Glutamatergic neuron (in vitro differentiated cells): Measurements from ENCODE around the gene LYRM7. TPM values are rescaled to one million over a fixed set of nuclear protein-coding genes. Genes with fewer than 3 reads are reported as not detected.
"Not testable (repeated sequence)": the region's sequence is repeated elsewhere in the genome, so short reads cannot be mapped to it uniquely, and the experiment has no call there.

Experiments
- DNase-seq: peaks from one replicate; pipeline ENCODE4 v3.0.0; 2022
- H3K27ac Mint-ChIP-seq: one replicate; pipeline ENCODE4 v1.8.0; 2020; ENCODE audit warnings: mild to moderate bottlenecking, mixed read lengths, inconsistent platforms; ENCODE audit not compliant: unreplicated experiment
- H3K27me3 Mint-ChIP-seq: one replicate; pipeline ENCODE4 v1.8.0; 2020; ENCODE audit warnings: mild to moderate bottlenecking, moderate library complexity, mixed read lengths, inconsistent platforms; ENCODE audit not compliant: unreplicated experiment
- H3K36me3 Mint-ChIP-seq: one replicate; pipeline ENCODE4 v1.8.0; 2020; ENCODE audit warnings: mild to moderate bottlenecking, mixed read lengths, inconsistent platforms; ENCODE audit not compliant: unreplicated experiment
- H3K4me1 Mint-ChIP-seq: one replicate; pipeline ENCODE4 v1.8.0; 2020; ENCODE audit warnings: mild to moderate bottlenecking, low read depth, mixed read lengths, inconsistent platforms; ENCODE audit not compliant: unreplicated experiment
- H3K4me3 Mint-ChIP-seq: one replicate; pipeline ENCODE4 v1.8.0; 2020; ENCODE audit warnings: mild to moderate bottlenecking, mixed read lengths, inconsistent platforms; ENCODE audit not compliant: unreplicated experiment
- H3K9me3 Mint-ChIP-seq: one replicate; pipeline ENCODE4 v1.8.0; 2020; ENCODE audit warnings: mild to moderate bottlenecking, moderate library complexity, mixed read lengths, inconsistent platforms; ENCODE audit not compliant: unreplicated experiment
- total RNA-seq: library from RNA; stranded (reverse); fragmentation: NEBNext Ultra II Directional; extraction: Animal tissue kit (Norgen Biotek cat#: 25700); gene quantifications from one replicate; pipeline ENCODE4 v1.2.1, GENCODE V29; 2021; ENCODE audit not compliant: unreplicated experiment
- TF ChIP-seq, protein P1 (sequence below): fragments of 200-600 bp; sonication (generic); IDR thresholded peaks from one replicate; pipeline ENCODE4 v1.5.0; 2021; ENCODE audit not compliant: partially characterized antibody, unreplicated experiment

Gene LYRM7
- total RNA-seq, 1 donor from 2014 or later = 6.4 TPM

- TF ChIP-seq, protein P1, sequence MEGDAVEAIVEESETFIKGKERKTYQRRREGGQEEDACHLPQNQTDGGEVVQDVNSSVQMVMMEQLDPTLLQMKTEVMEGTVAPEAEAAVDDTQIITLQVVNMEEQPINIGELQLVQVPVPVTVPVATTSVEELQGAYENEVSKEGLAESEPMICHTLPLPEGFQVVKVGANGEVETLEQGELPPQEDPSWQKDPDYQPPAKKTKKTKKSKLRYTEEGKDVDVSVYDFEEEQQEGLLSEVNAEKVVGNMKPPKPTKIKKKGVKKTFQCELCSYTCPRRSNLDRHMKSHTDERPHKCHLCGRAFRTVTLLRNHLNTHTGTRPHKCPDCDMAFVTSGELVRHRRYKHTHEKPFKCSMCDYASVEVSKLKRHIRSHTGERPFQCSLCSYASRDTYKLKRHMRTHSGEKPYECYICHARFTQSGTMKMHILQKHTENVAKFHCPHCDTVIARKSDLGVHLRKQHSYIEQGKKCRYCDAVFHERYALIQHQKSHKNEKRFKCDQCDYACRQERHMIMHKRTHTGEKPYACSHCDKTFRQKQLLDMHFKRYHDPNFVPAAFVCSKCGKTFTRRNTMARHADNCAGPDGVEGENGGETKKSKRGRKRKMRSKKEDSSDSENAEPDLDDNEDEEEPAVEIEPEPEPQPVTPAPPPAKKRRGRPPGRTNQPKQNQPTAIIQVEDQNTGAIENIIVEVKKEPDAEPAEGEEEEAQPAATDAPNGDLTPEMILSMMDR = no peak
- no peak for DNase-seq
- Mint-ChIP-seq H3K9me3 (no peaks in the 10 kb centered on the region), H3K27ac (no peak overlapping the region), H3K4me3 (no peak overlapping the region), H3K36me3 (no peaks in the 10 kb centered on the region), H3K4me1 (no peaks in the 10 kb centered on the region), H3K27me3 (peaks cover 2% of the 10 kb centered on the region)
Observed at GRCh38 chr5:131252824-131253171, 82.1 kb downstream of the LYRM7 start.

GRCh38 chr5:131254025-131254424 is 83.3 kb downstream of the LYRM7 start:
- not testable (repeated sequence) for H3K4me3 Mint-ChIP-seq, H3K4me1 Mint-ChIP-seq, H3K27ac Mint-ChIP-seq, H3K27me3 Mint-ChIP-seq, H3K9me3 Mint-ChIP-seq, DNase-seq, H3K36me3 Mint-ChIP-seq

GRCh38 chr5:131254741-131255140 is 84.0 kb downstream of the LYRM7 start:
- no peak overlapping the region for H3K4me3 Mint-ChIP-seq
- TF ChIP-seq, protein P1 = no peak
- peaks cover 2% of the 10 kb centered on the region for H3K27me3 Mint-ChIP-seq
- H3K9me3 Mint-ChIP-seq = no peaks in the 10 kb centered on the region
- no peak overlapping the region for H3K27ac Mint-ChIP-seq
- DNase-seq = no peak
- no peaks in the 10 kb centered on the region for H3K36me3 Mint-ChIP-seq
- no peaks in the 10 kb centered on the region for H3K4me1 Mint-ChIP-seq

Other genes starting within 250 kb of the LYRM7 start
- 180 TPM for gene HINT1, start 5.7 kb upstream of the LYRM7 start, total RNA-seq
- 15.5 TPM for gene CDC42SE2, start 93.1 kb downstream of the LYRM7 start, total RNA-seq